CD14-positive monocyte (primary cell): ENCODE measurements around the gene NACA. TPM values are rescaled to one million over a fixed set of nuclear protein-coding genes. Genes with fewer than 3 reads are reported as not detected.
A peak's percentile ranks its signal among the peaks of the same experiment; 100 is the strongest.

Experiments
- DNase-seq, 3 donors: peaks; one replicate each; pipeline ENCODE4 v3.0.0-alpha.2; 2011 to 2022
- H2AFZ ChIP-seq: 2 replicates; pipeline ENCODE4 v1.6.0; 2012; ENCODE audit warnings: mild to moderate bottlenecking, low read depth, low read length, inconsistent platforms; ENCODE audit not compliant: insufficient read depth, poor library complexity, severe bottlenecking
- H3K27ac ChIP-seq, 2 donors: 1 replicate in 1 of 2; 2 replicates in 1 of 2; pipeline ENCODE4 v1.5.1; 2012 to 2013; ENCODE audit warnings: low read length in 2 of 2, control low read depth in 1 of 2, inconsistent platforms in 1 of 2, low read depth in 1 of 2, mild to moderate bottlenecking in 1 of 2
- H3K27me3 ChIP-seq, 2 donors: one replicate each; pipeline versions ENCODE4 v1.6.0 to v1.6.1; 2011 to 2013; ENCODE audit warnings: low read length in 2 of 2; ENCODE audit not compliant: control insufficient read depth in 2 of 2, insufficient read depth in 2 of 2
- H3K36me3 ChIP-seq, 2 donors: replicated peaks in 1 of 2; 1 replicate in 1 of 2; 2 replicates in 1 of 2; pipeline versions ENCODE4 v1.5.1 to v1.6.1; 2012 to 2013; ENCODE audit warnings: low read length in 2 of 2, control low read depth in 1 of 2, inconsistent platforms in 1 of 2, mild to moderate bottlenecking in 1 of 2; ENCODE audit not compliant: insufficient read depth in 2 of 2, control insufficient read depth in 1 of 2
- H3K4me1 ChIP-seq, 2 donors: 1 replicate in 1 of 2; 2 replicates in 1 of 2; pipeline versions ENCODE4 v1.5.1 to v1.6.1; 2012 to 2013; ENCODE audit warnings: low read length in 2 of 2, control low read depth in 1 of 2, inconsistent platforms in 1 of 2, mild to moderate bottlenecking in 1 of 2, moderate library complexity in 1 of 2; ENCODE audit not compliant: insufficient read depth in 2 of 2, control insufficient read depth in 1 of 2
- H3K4me2 ChIP-seq: replicated peaks from 2 replicates; pipeline ENCODE3; 2012; ENCODE audit warnings: low read length, moderate library complexity, mild to moderate bottlenecking; ENCODE audit not compliant: poor library complexity, severe bottlenecking; ENCODE audit errors: extremely low read depth
- H3K4me3 ChIP-seq, 3 experiments: fragments of 200-600 bp in 1 of 3; sonication (generic) in 1 of 3; replicated peaks in 1 of 3; 1 replicate in 2 of 3; 2 replicates in 1 of 3; pipeline ENCODE4 v1.5.1; 2011 to 2013; ENCODE audit warnings: low read length in 3 of 3, mild to moderate bottlenecking in 3 of 3, control low read depth in 2 of 3, low read depth in 2 of 3, inconsistent platforms in 1 of 3, moderate library complexity in 1 of 3
- H3K79me2 ChIP-seq: 2 replicates; pipeline ENCODE4 v1.6.0; 2012; ENCODE audit warnings: mild to moderate bottlenecking, control low read depth, inconsistent platforms, low read length, moderate library complexity; ENCODE audit not compliant: insufficient read depth
- H3K9ac ChIP-seq: 2 replicates; pipeline ENCODE4 v1.6.0; 2017; ENCODE audit warnings: low read length, mild to moderate bottlenecking; ENCODE audit not compliant: insufficient read depth, poor library complexity, severe bottlenecking
- H3K9me3 ChIP-seq, 2 donors: replicated peaks in 1 of 2; 1 replicate in 1 of 2; 2 replicates in 1 of 2; pipeline versions ENCODE4 v1.5.1 to v1.6.1; 2012 to 2013; ENCODE audit warnings: low read length in 2 of 2, control low read depth in 1 of 2; ENCODE audit not compliant: control insufficient read depth in 1 of 2, insufficient read depth in 1 of 2
- H4K20me1 ChIP-seq: 2 replicates; pipeline ENCODE4 v1.6.0; 2012; ENCODE audit warnings: mild to moderate bottlenecking, low read length, control low read depth, moderate library complexity; ENCODE audit not compliant: insufficient read depth
- H3K27ac Mint-ChIP-seq, 7 donors: one replicate each; pipeline ENCODE4 v1.8.0; 2020; ENCODE audit warnings: mild to moderate bottlenecking in 7 of 7, mixed read lengths in 7 of 7, moderate library complexity in 6 of 7, inconsistent platforms in 2 of 7
- H3K27me3 Mint-ChIP-seq, 3 donors: one replicate each; pipeline ENCODE4 v1.8.0; 2021 to 2022; ENCODE audit warnings: low read depth in 3 of 3, mild to moderate bottlenecking in 3 of 3, mixed read lengths in 3 of 3, moderate library complexity in 3 of 3, inconsistent platforms in 1 of 3
- H3K36me3 Mint-ChIP-seq, 2 donors: one replicate each; pipeline ENCODE4 v1.8.0; 2020; ENCODE audit warnings: mixed read lengths in 2 of 2, inconsistent platforms in 1 of 2, mild to moderate bottlenecking in 1 of 2
- H3K4me1 Mint-ChIP-seq: one replicate; pipeline ENCODE4 v1.8.0; 2020; ENCODE audit warnings: mild to moderate bottlenecking, mixed read lengths
- H3K4me3 Mint-ChIP-seq, 2 donors: one replicate each; pipeline ENCODE4 v1.8.0; 2020; ENCODE audit warnings: mild to moderate bottlenecking in 2 of 2, mixed read lengths in 2 of 2, moderate library complexity in 1 of 2
- H3K9me3 Mint-ChIP-seq, 7 donors: one replicate each; pipeline ENCODE4 v1.8.0; 2020 to 2022; ENCODE audit warnings: mixed read lengths in 7 of 7, mild to moderate bottlenecking in 6 of 7, moderate library complexity in 6 of 7, inconsistent platforms in 2 of 7
- CTCF ChIP-seq: fragments of 200-600 bp; IDR thresholded peaks from one replicate; pipeline ENCODE4 v1.8.0; 2022; ENCODE audit warnings: antibody characterized with exemption, mild to moderate bottlenecking
- WGBS: methylation state at CpG from one replicate; pipeline ENCODE4 v1.1.5; 2013; ENCODE audit warnings: missing lambda C conversion rate; ENCODE audit not compliant: insufficient coverage; 5-methylcytosine and 5-hydroxymethylcytosine counted together
- intact Hi-C, 2 donors: fragments of 100-400 bp; cut with micrococcal nuclease; formaldehyde crosslinking; loops; one replicate each; pipeline versions ENCODE4 v1.15.0 to v1.15.1; 2023
- polyA plus RNA-seq, 3 donors: library from polyadenylated mRNA; depleted of rRNA in 1 of 3; unstranded in 2 of 3; stranded (reverse) in 1 of 3; fragments of 300-500 nt in 2 of 3; fragments of >200 nt in 1 of 3; fragmentation: Illumina TruSeq in 2 of 3; gene quantifications; 1 replicate in 2 of 3; 2 replicates in 1 of 3; pipeline ENCODE4 v1.2.3, GENCODE V29; 2012 to 2021

The NACA gene
- polyA plus RNA-seq, 3 donors: 797 to 1,102 (median 937) TPM

GRCh38 chr12:56684745-56685359, 40.2 kb downstream of the NACA start:
- H3K4me3 ChIP-seq: peak overlapping the region; percentile 1 to 85 (median 7)
- H4K20me1 ChIP-seq: peaks cover 63% of the 10 kb centered on the region
- Mint-ChIP-seq H3K4me1 (peaks cover 48% of the 10 kb centered on the region), H3K4me3 (peak overlapping the region; percentile 64 to 84), H3K36me3 (peaks cover 12 to 36% of the 10 kb centered on the region in 2 donors), H3K27ac (peak overlapping the region; percentile 84 to 99 (median 89)), H3K9me3 (peaks cover 0 to 3% (median 0%) of the 10 kb centered on the region in 7 donors), H3K27me3 (no peaks in the 10 kb centered on the region)
- DNase-seq: no peak
- H3K27ac ChIP-seq: peak overlapping the region; percentile 52 to 77
- H3K4me2 ChIP-seq: peak overlapping the region; percentile 69
- H3K27me3 ChIP-seq: no peaks in the 10 kb centered on the region
- TF ChIP-seq CTCF: no peak
- intact Hi-C loops: loop anchor here (5.0 kb wide), 2 partner anchors 38 to 42 kb away; partner anchors contain the start of genes ATP5F1B (in 2 of the 2) and NACA (in 1 of the 2)
- H3K79me2 ChIP-seq: peaks cover 80% of the 10 kb centered on the region
- H3K9ac ChIP-seq: peak overlapping the region; percentile 40
- H3K4me1 ChIP-seq: peaks cover 47 to 59% of the 10 kb centered on the region in 2 donors
- H2AFZ ChIP-seq: no peak overlapping the region
- H3K36me3 ChIP-seq: peaks cover 9 to 13% of the 10 kb centered on the region in 2 donors
- WGBS: no CpG with 5 or more reads among the region's 8 CpGs
- H3K9me3 ChIP-seq: no peaks in the 10 kb centered on the region

DNA sequence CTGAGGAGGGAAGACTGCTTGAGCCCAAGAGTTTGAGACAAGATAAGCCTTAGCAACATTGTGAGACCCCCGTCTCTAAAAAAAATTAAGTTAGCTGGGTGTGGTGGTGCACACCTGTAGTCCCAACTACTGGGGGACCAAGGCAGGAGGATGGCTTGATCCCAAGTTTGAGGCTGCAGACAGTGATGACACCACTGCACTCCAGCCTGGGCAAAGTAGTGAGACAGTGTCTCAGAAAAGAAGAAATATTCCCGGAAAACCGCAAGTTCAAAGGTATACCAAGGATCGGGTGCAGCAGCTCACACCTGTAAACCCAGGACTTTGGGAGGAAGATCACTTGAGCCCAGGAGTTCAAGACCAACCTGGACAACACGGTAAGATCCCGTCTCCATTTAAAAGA, 42.8 kb downstream of the NACA start:
- Mint-ChIP-seq H3K4me1 (peaks cover 37% of the 10 kb centered on the region), H3K27me3 (peaks cover 0 to 2% (median 0%) of the 10 kb centered on the region in 3 donors), H3K36me3 (peaks cover 19 to 48% of the 10 kb centered on the region in 2 donors), H3K27ac (peak overlapping the region in 5 of 7 donors; percentile 49 to 86 (median 57)), H3K4me3 (no peak overlapping the region), H3K9me3 (peaks cover 0 to 2% (median 0%) of the 10 kb centered on the region in 7 donors)
- no peak for TF ChIP-seq CTCF
- Histone ChIP-seq H3K79me2 (peaks cover 100% of the 10 kb centered on the region), H3K4me1 (peaks cover 35 to 43% of the 10 kb centered on the region in 2 donors), H3K4me3 (no peak overlapping the region), H3K4me2 (no peak overlapping the region), H3K9me3 (no peaks in the 10 kb centered on the region), H2AFZ (no peak overlapping the region), H4K20me1 (peaks cover 89% of the 10 kb centered on the region), H3K9ac (no peak overlapping the region), H3K27ac (peak overlapping the region in 1 of 2 donors; percentile 33), H3K36me3 (peaks cover 12 to 25% of the 10 kb centered on the region in 2 donors), H3K27me3 (no peaks in the 10 kb centered on the region)
- intact Hi-C loops: no loop called here
- DNase-seq: no peak
- 94% methylated on average over 3 of the region's 6 CpGs for WGBS
